B cell (primary cell): ENCODE measurements around the gene DFFB. TPM values are rescaled to one million over a fixed set of nuclear protein-coding genes. Genes with fewer than 3 reads are reported as not detected.

Source experiments
- ATAC-seq: fragments of 200-7000 bp; cut with Tn5 transposase; one replicate; pipeline ENCODE4 v1.10.0; 2021; ENCODE audit warnings: low read depth, mild to moderate bottlenecking, moderate number of reproducible peaks, moderate library complexity
- CTCF ChIA-PET: fragments of 350-600 bp; sonication (Branson Sonifier 250); formaldehyde crosslinking; loops from one replicate; lab custom pipeline; 2021; ENCODE audit warnings: antibody characterized with exemption, inconsistent platforms; lab: Charles Lee
- POLR2A ChIA-PET: fragments of 350-600 bp; sonication (Branson Sonifier 250); formaldehyde crosslinking; loops from one replicate; lab custom pipeline; 2021; ENCODE audit warnings: antibody characterized with exemption; lab: Charles Lee
- DNase-seq: peaks from one replicate; pipeline ENCODE4 v3.0.0; 2013
- H2AFZ ChIP-seq: 2 replicates; pipeline ENCODE4 v1.6.1; 2012; ENCODE audit warnings: mild to moderate bottlenecking, low read depth, low read length; ENCODE audit not compliant: insufficient read depth, poor library complexity, severe bottlenecking
- H3K27ac ChIP-seq, 2 donors: 1 replicate in 1 of 2; 2 replicates in 1 of 2; pipeline ENCODE4 v1.5.1; 2012 to 2013; ENCODE audit warnings: low read length in 2 of 2, mild to moderate bottlenecking in 2 of 2, moderate library complexity in 1 of 2
- H3K27me3 ChIP-seq, 4 experiments: fragments of 200-600 bp in 1 of 4; sonication (generic) in 1 of 4; replicated peaks in 1 of 4; 1 replicate in 2 of 4; 2 replicates in 2 of 4; pipeline versions ENCODE4 v1.6.1 to v1.7.0; 2013 to 2016; ENCODE audit warnings: low read length in 3 of 4, mild to moderate bottlenecking in 2 of 4, mixed read lengths in 1 of 4, moderate library complexity in 1 of 4; ENCODE audit not compliant: insufficient read depth in 4 of 4, control insufficient read depth in 3 of 4; ENCODE audit errors: control extremely low read depth in 1 of 4
- H3K36me3 ChIP-seq, 2 experiments: replicated peaks in 1 of 2; 1 replicate in 1 of 2; 2 replicates in 1 of 2; pipeline versions ENCODE4 v1.6.1 to v1.7.1; 2013; ENCODE audit warnings: low read length in 1 of 2; ENCODE audit not compliant: insufficient read depth in 2 of 2, control insufficient read depth in 1 of 2; ENCODE audit errors: control extremely low read depth in 1 of 2, extremely low read depth in 1 of 2
- H3K4me1 ChIP-seq, 2 donors: fragments of 200-600 bp in 1 of 2; sonication (generic) in 1 of 2; 1 replicate in 1 of 2; 2 replicates in 1 of 2; pipeline versions ENCODE4 v1.5.1 to v1.6.1; 2013 to 2017; ENCODE audit warnings: low read length in 2 of 2; ENCODE audit not compliant: control insufficient read depth in 2 of 2, insufficient read depth in 2 of 2
- H3K4me2 ChIP-seq: replicated peaks from 2 replicates; pipeline ENCODE3; 2012; ENCODE audit warnings: mild to moderate bottlenecking, low read depth, low read length; ENCODE audit not compliant: poor library complexity, severe bottlenecking
- H3K4me3 ChIP-seq, 5 experiments: fragments of 200-600 bp in 1 of 5; sonication (generic) in 1 of 5; 1 replicate in 3 of 5; 2 replicates in 2 of 5; pipeline versions ENCODE4 v1.5.1 to v1.7.0; 2011 to 2016; ENCODE audit warnings: low read length in 4 of 5, mild to moderate bottlenecking in 4 of 5, low read depth in 2 of 5, control low read depth in 1 of 5, moderate library complexity in 1 of 5; ENCODE audit not compliant: insufficient read depth in 1 of 5; ENCODE audit errors: control extremely low read depth in 1 of 5, extremely low read depth in 1 of 5
- H3K79me2 ChIP-seq: fragments of 200-600 bp; sonication (generic); one replicate; pipeline ENCODE4 v1.6.0; 2016; ENCODE audit warnings: low read length; ENCODE audit not compliant: control insufficient read depth, insufficient read depth
- H3K9ac ChIP-seq: fragments of 200-600 bp; sonication (generic); 2 replicates; pipeline ENCODE4 v1.6.1; 2017; ENCODE audit warnings: mild to moderate bottlenecking, low read length, moderate library complexity
- H3K9me3 ChIP-seq, 3 donors: one replicate each; pipeline versions ENCODE4 v1.6.1 to v1.7.1; 2013; ENCODE audit warnings: low read length in 2 of 3; ENCODE audit not compliant: control insufficient read depth in 2 of 3, insufficient read depth in 1 of 3; ENCODE audit errors: control extremely low read depth in 1 of 3
- H4K20me1 ChIP-seq: 2 replicates; pipeline ENCODE4 v1.6.0; 2012; ENCODE audit warnings: mild to moderate bottlenecking, low read length; ENCODE audit not compliant: insufficient read depth, control insufficient read depth, poor library complexity, severe bottlenecking
- H3K27ac Mint-ChIP-seq: one replicate; pipeline ENCODE4 v1.8.0; 2021; ENCODE audit warnings: mixed read lengths
- H3K27me3 Mint-ChIP-seq: one replicate; pipeline ENCODE4 v1.8.0; 2021; ENCODE audit warnings: mixed read lengths
- H3K4me1 Mint-ChIP-seq: one replicate; pipeline ENCODE4 v1.8.0; 2021; ENCODE audit warnings: mixed read lengths
- H3K4me3 Mint-ChIP-seq: one replicate; pipeline ENCODE4 v1.8.0; 2021; ENCODE audit warnings: mixed read lengths
- H3K9me3 Mint-ChIP-seq: one replicate; pipeline ENCODE4 v1.8.0; 2022; ENCODE audit warnings: mixed read lengths; ENCODE audit not compliant: insufficient read depth
- CTCF ChIP-seq: fragments of 200-600 bp; IDR thresholded peaks from one replicate; pipeline ENCODE4 v1.8.0; 2022; ENCODE audit warnings: antibody characterized with exemption, mild to moderate bottlenecking
- EZH2 ChIP-seq: IDR thresholded peaks from 2 replicates; pipeline ENCODE4 v1.6.1; 2012; ENCODE audit warnings: borderline replicate concordance, low read depth, mild to moderate bottlenecking, moderate library complexity, low read length; ENCODE audit not compliant: insufficient read depth, poor library complexity, severe bottlenecking
- WGBS: methylation state at CpG from one replicate; pipeline ENCODE4 v1.1.5; 2013; ENCODE audit warnings: missing lambda C conversion rate; ENCODE audit not compliant: insufficient coverage; 5-methylcytosine and 5-hydroxymethylcytosine counted together
- intact Hi-C: fragments of 100-400 bp; cut with micrococcal nuclease; formaldehyde crosslinking; loops from one replicate; pipeline ENCODE4 v1.10.0; 2022
- polyA plus RNA-seq: library from polyadenylated mRNA; depleted of rRNA; stranded (reverse); fragments of >200 nt; gene quantifications from 2 replicates; pipeline ENCODE4 v1.2.3, GENCODE V29; 2012
- total RNA-seq, 2 donors: library from RNA; stranded (reverse); fragments of 120-200 nt in 1 of 2; gene quantifications; 1 replicate in 1 of 2; 2 replicates in 1 of 2; pipeline versions ENCODE4 v1.2.3 to v1.2.4, GENCODE V29; 2013 to 2022

Gene DFFB
- total and polyA plus RNA-seq, 2 donors (not counting 1 experiment from before 2014, with no cell fraction given): 14.0 to 17.4 TPM

GRCh38 chr1:3921765-3922164 is 64.5 kb downstream of the DFFB start:
- Histone ChIP-seq H3K27me3 (no peaks in the 10 kb centered on the region), H2AFZ (no peak overlapping the region), H3K36me3 (no peaks in the 10 kb centered on the region), H3K9ac (no peak overlapping the region), H4K20me1 (no peaks in the 10 kb centered on the region), H3K4me3 (no peak overlapping the region), H3K4me1 (no peaks in the 10 kb centered on the region), H3K9me3 (peaks cover 0 to 3% (median 0%) of the 10 kb centered on the region in 3 donors), H3K27ac (no peak overlapping the region), H3K4me2 (no peak overlapping the region), H3K79me2 (no peaks in the 10 kb centered on the region)
- 71% methylated on average over 8 of the region's 8 CpGs for WGBS
- ChIA-PET CTCF (interaction anchor here (1.1 kb wide), 1 partner anchor 10 kb away, joined by 3 read pairs; no protein-coding TSS in a partner anchor), POLR2A (no interaction called here)
- no peak overlapping the region for H3K4me3 Mint-ChIP-seq
- H3K9me3 Mint-ChIP-seq: peaks cover 2% of the 10 kb centered on the region
- ATAC-seq (no peak), DNase-seq (no peak)
- intact Hi-C loops: no loop called here
- H3K27me3 Mint-ChIP-seq: no peaks in the 10 kb centered on the region
- no peak for TF ChIP-seq EZH2
- no peak for TF ChIP-seq CTCF
- H3K27ac Mint-ChIP-seq: no peak overlapping the region
- H3K4me1 Mint-ChIP-seq: no peaks in the 10 kb centered on the region

GRCh38 chr1:3922201-3922725 is 65.0 kb downstream of the DFFB start:
- H3K27me3 Mint-ChIP-seq: no peaks in the 10 kb centered on the region
- no peak overlapping the region for H3K9ac ChIP-seq

More at GRCh38 chr1:3922201-3922725, 65.0 kb downstream of the DFFB start:
- no peaks in the 10 kb centered on the region for H3K4me1 Mint-ChIP-seq
- H3K4me3 ChIP-seq: no peak overlapping the region
- H3K4me2 ChIP-seq: no peak overlapping the region
- DNase-seq (no peak), ATAC-seq (no peak)
- WGBS: 100% methylated on average over 2 of the region's 6 CpGs
- H3K4me3 Mint-ChIP-seq: no peak overlapping the region
- H3K9me3 Mint-ChIP-seq: peaks cover 2% of the 10 kb centered on the region
- H3K4me1 ChIP-seq: no peaks in the 10 kb centered on the region
- no peak overlapping the region for H3K27ac ChIP-seq
- peaks cover 0 to 3% (median 0%) of the 10 kb centered on the region in 3 donors for H3K9me3 ChIP-seq
- no peaks in the 10 kb centered on the region for H3K27me3 ChIP-seq
- intact Hi-C loops: no loop called here
- H3K79me2 ChIP-seq: no peaks in the 10 kb centered on the region
- ChIA-PET POLR2A (no interaction called here), CTCF (interaction anchor here (1.1 kb wide), 1 partner anchor 11 kb away, joined by 3 read pairs; no protein-coding TSS in a partner anchor)
- H3K27ac Mint-ChIP-seq: no peak overlapping the region
- TF ChIP-seq EZH2 (no peak), CTCF (no peak)
- H2AFZ ChIP-seq: no peak overlapping the region
- H4K20me1 ChIP-seq: no peaks in the 10 kb centered on the region
- H3K36me3 ChIP-seq: no peaks in the 10 kb centered on the region
